Fibroblast of the conjunctiva (primary cell): ENCODE data around the gene CENPM.

Experiments
- DNase-seq: peaks from one replicate; pipeline ENCODE4 v3.0.0-alpha.2; 2010; ENCODE audit warnings: low read depth

The CENPM gene

GRCh38 chr22:41932353-41932752 is 14.6 kb downstream of the CENPM start:
- DNase-seq = no peak

- no peak for DNase-seq
Measured at GRCh38 chr22:41931701-41932269, 15.2 kb downstream of the CENPM start.

- DNase-seq = no peak
Measured at GRCh38 chr22:41929418-41929810, 17.5 kb downstream of the CENPM start.

GRCh38 chr22:41928593-41929417 is 18.1 kb downstream of the CENPM start:
- no peak for DNase-seq

GRCh38 chr22:41927813-41928212 is 19.1 kb downstream of the CENPM start:
- no peak for DNase-seq

GRCh38 chr22:41925783-41926460 is 21.0 kb downstream of the CENPM start:
- DNase-seq = no peak

GRCh38 chr22:41923595-41924276 is 23.2 kb downstream of the CENPM start:
- no peak for DNase-seq

- DNase-seq = no peak
Measured at GRCh38 chr22:41922940-41923594, 23.9 kb downstream of the CENPM start.

GRCh38 chr22:41922328-41922727 is 24.6 kb downstream of the CENPM start:
- DNase-seq = no peak

GRCh38 chr22:41920271-41920976 is 26.5 kb downstream of the CENPM start:
- no peak for DNase-seq

GRCh38 chr22:41919357-41920224 is 27.4 kb downstream of the CENPM start:
- no peak for DNase-seq

GRCh38 chr22:41917903-41918791 is 28.8 kb downstream of the CENPM start:
- no peak for DNase-seq

GRCh38 chr22:41917375-41917902 is 29.5 kb downstream of the CENPM start:
- no peak for DNase-seq

GRCh38 chr22:41916745-41917358 is 30.1 kb downstream of the CENPM start:
- DNase-seq = no peak

- DNase-seq = no peak
Measured at GRCh38 chr22:41915786-41916493, 31.0 kb downstream of the CENPM start.

GRCh38 chr22:41915035-41915785 is 31.7 kb downstream of the CENPM start, which contains the start of gene SHISA8:
Gene SHISA8, minus strand, starts transcription at chr22:41915074. Its CDS starts 407 bp downstream, at chr22:41914667.
- no peak for DNase-seq

- DNase-seq = no peak
Measured at GRCh38 chr22:41914611-41915034, 32.3 kb downstream of the CENPM start.
